HepG2 (cell line): ENCODE data around the gene PRRT1. TPM values are rescaled to one million over a fixed set of nuclear protein-coding genes. Genes with fewer than 3 reads are reported as not detected.
"Not testable (repeated sequence)": the region's sequence is repeated elsewhere in the genome, so short reads cannot be mapped to it uniquely, and the experiment has no call there.

ENCODE experiments used
- ATAC-seq: fragments of 200-7000 bp; cut with Tn5 transposase; 3 replicates; pipeline ENCODE4 v1.9.1; 2020; ENCODE audit warnings: mild to moderate bottlenecking, moderate library complexity
- BruUV-seq: library from RNA; stranded (reverse); fragments of 400-500 nt; replicated peaks from 2 replicates; lab custom pipeline; 2021; lab: Mats Ljungman, UMichigan
- CTCF ChIA-PET: fragments of 300-600 bp; formaldehyde crosslinking; extraction: SDS; loops from one replicate; lab custom pipeline; 2021; ENCODE audit warnings: low total read pairs, inconsistent platforms, low intra/inter-chr PET ratio; lab: Yijun Ruan, JAX
- POLR2A ChIA-PET: fragments of 350-600 bp; sonication (Branson Sonifier 250); formaldehyde crosslinking; loops from one replicate; lab custom pipeline; 2020; ENCODE audit warnings: antibody characterized with exemption, inconsistent platforms; lab: Yijun Ruan, JAX
- DNase-seq: peaks from one replicate; pipeline ENCODE4 v3.0.0-alpha.2; 2015; ENCODE audit warnings: low spot score
- FAIRE-seq: peaks from 3 replicates; lab custom pipeline; 2011; peaks lifted over from hg19 to GRCh38; lab: Jason Lieb, UNC
- H2AFZ ChIP-seq: one replicate; pipeline ENCODE4 v1.6.1; 2011; ENCODE audit warnings: low read length, inconsistent platforms
- H3K27ac ChIP-seq: fragments of 300-600 bp; 3 replicates; pipeline ENCODE4 v1.8.0; 2011; ENCODE audit warnings: mixed run types, mild to moderate bottlenecking, mixed read lengths, low read length, inconsistent platforms; ENCODE audit not compliant: insufficient read depth; ENCODE audit errors: extremely low read length
- H3K27me3 ChIP-seq, 2 experiments: fragments of 200-600 bp in 1 of 2; 2 replicates in 1 of 2; 3 replicates in 1 of 2; pipeline versions ENCODE4 v1.6.0 to v1.8.0; 2011; ENCODE audit warnings: low read length in 2 of 2, mild to moderate bottlenecking in 2 of 2, moderate library complexity in 2 of 2, inconsistent platforms in 1 of 2; ENCODE audit not compliant: insufficient read depth in 2 of 2, control insufficient read depth in 1 of 2
- H3K36me3 ChIP-seq, 2 experiments: fragments of 200-600 bp in 1 of 2; replicated peaks in 1 of 2; 2 replicates in 1 of 2; 3 replicates in 1 of 2; pipeline versions ENCODE4 v1.5.1 to v1.8.0; 2011; ENCODE audit warnings: low read length in 2 of 2, inconsistent platforms in 1 of 2; ENCODE audit not compliant: insufficient read depth in 2 of 2, control insufficient read depth in 1 of 2
- H3K4me1 ChIP-seq: 2 replicates; pipeline ENCODE4 v1.5.1; 2012; ENCODE audit warnings: low read length, inconsistent platforms; ENCODE audit not compliant: insufficient read depth
- H3K4me2 ChIP-seq: 2 replicates; pipeline ENCODE4 v1.6.0; 2011; ENCODE audit warnings: low read depth, low read length, inconsistent platforms
- H3K4me3 ChIP-seq, 3 experiments: fragments of 200-600 bp in 1 of 3; sonication (generic), shearing (Covaris generic) in 1 of 3; replicated peaks in 1 of 3; 2 replicates each; pipeline ENCODE4 v1.5.1; 2011 to 2016; ENCODE audit warnings: low read length in 3 of 3, inconsistent platforms in 2 of 3, low read depth in 2 of 3, mild to moderate bottlenecking in 2 of 3, control low read depth in 1 of 3, mixed read lengths in 1 of 3; ENCODE audit not compliant: insufficient read depth in 1 of 3
- H3K79me2 ChIP-seq: one replicate; pipeline ENCODE4 v1.6.1; 2011; ENCODE audit warnings: low read length, inconsistent platforms; ENCODE audit not compliant: insufficient read depth
- H3K9ac ChIP-seq: 2 replicates; pipeline ENCODE4 v1.6.0; 2011; ENCODE audit warnings: mild to moderate bottlenecking, low read depth, low read length, inconsistent platforms; ENCODE audit not compliant: insufficient read depth
- H3K9me3 ChIP-seq: 2 replicates; pipeline ENCODE4 v1.5.1; 2012; ENCODE audit warnings: mild to moderate bottlenecking, low read length
- H4K20me1 ChIP-seq: 2 replicates; pipeline ENCODE4 v1.6.0; 2011; ENCODE audit warnings: inconsistent platforms, mild to moderate bottlenecking, low read length, moderate library complexity; ENCODE audit not compliant: insufficient read depth
- ADNP ChIP-seq: sonication (generic); formaldehyde crosslinking; IDR thresholded peaks from 2 replicates; pipeline ENCODE4 v1.4.0; 2020; ENCODE audit warnings: missing genetic modification reagents
- AGO2 ChIP-seq: fragments of 200-400 bp; formaldehyde crosslinking; optimal IDR thresholded peaks from 2 replicates; pipeline ENCODE3; 2017; ENCODE audit warnings: mild to moderate bottlenecking, low read depth, low read length, moderate library complexity
- ARNT ChIP-seq: fragments of 450-650 bp; IDR thresholded peaks from 2 replicates; pipeline ENCODE4 v1.6.1; 2017
- HNF4G ChIP-seq, 2 experiments: sonication (generic) in 1 of 2; formaldehyde crosslinking in 1 of 2; IDR thresholded peaks; 2 replicates each; pipeline versions ENCODE4 v1.4.0 to v1.6.1; 2011 to 2020; ENCODE audit warnings: borderline replicate concordance in 2 of 2, low read depth in 2 of 2, mild to moderate bottlenecking in 2 of 2, low read length in 1 of 2, missing genetic modification reagents in 1 of 2, moderate library complexity in 1 of 2
- HOXA3 ChIP-seq: sonication (generic); formaldehyde crosslinking; IDR thresholded peaks from 2 replicates; pipeline ENCODE4 v1.5.0; 2020; ENCODE audit warnings: missing genetic modification reagents
- ZNF354B ChIP-seq: sonication (generic); formaldehyde crosslinking; IDR thresholded peaks from 2 replicates; pipeline ENCODE4 v1.8.0; 2022; ENCODE audit warnings: mild to moderate bottlenecking, missing genetic modification reagents
- WGBS: methylation state at CpG from one replicate; pipeline ENCODE4 v1.1.6; 2017; ENCODE audit warnings: low lambda C conversion rate; 5-methylcytosine and 5-hydroxymethylcytosine counted together
- in situ Hi-C: cut with HindIII; loops from 2 replicates; pipeline ENCODE4 v1.10.0; 2017; ENCODE audit warnings: low pct_unique_long_range_greater_than_20kb; ENCODE audit not compliant: extremely low pct_ligation_motif_present
- intact Hi-C: fragments of 100-400 bp; cut with micrococcal nuclease; formaldehyde crosslinking; loops from one replicate; pipeline ENCODE4 v1.10.0; 2022; ENCODE audit not compliant: unreplicated experiment
- polyA plus RNA-seq, 8 experiments: library from polyadenylated mRNA; depleted of rRNA in 3 of 8; stranded (reverse) in 7 of 8; unstranded in 1 of 8; fragments of >200 nt; fragmentation: Illumina TruSeq in 4 of 8; extraction: Trizol in 4 of 8; gene quantifications; 2 replicates each; pipeline versions ENCODE4 v1.2.1 to v1.2.3, GENCODE V29; 2011 to 2016; ENCODE audit warnings: low read depth in 4 of 8, missing spikeins in 1 of 8, mixed read lengths in 1 of 8; ENCODE audit not compliant: insufficient read depth in 1 of 8
- total RNA-seq, 5 experiments: library from RNA; depleted of rRNA; stranded (reverse); fragments of >200 nt; fragmentation: Illumina TruSeq; extraction: Trizol; gene quantifications; 2 replicates each; pipeline ENCODE4 v1.2.3, GENCODE V29; 2016; ENCODE audit warnings: low read depth in 1 of 5
- TF ChIP-seq, protein P1 (sequence below): sonication (generic); formaldehyde crosslinking; IDR thresholded peaks from 2 replicates; pipeline ENCODE4 v1.9.0; 2021; ENCODE audit warnings: missing genetic modification reagents, borderline replicate concordance
- TF ChIP-seq, protein P2 (sequence below): sonication (generic); formaldehyde crosslinking; IDR thresholded peaks from 2 replicates; pipeline ENCODE4 v1.5.1; 2020; ENCODE audit warnings: mild to moderate bottlenecking, missing genetic modification reagents, moderate library complexity

The PRRT1 gene
- total and polyA plus RNA-seq, 2 of the 13 experiments (the other 11 are each of a cell fraction or from before 2014, with no cell fraction given): 0.64 to 1.4 TPM

DNA sequence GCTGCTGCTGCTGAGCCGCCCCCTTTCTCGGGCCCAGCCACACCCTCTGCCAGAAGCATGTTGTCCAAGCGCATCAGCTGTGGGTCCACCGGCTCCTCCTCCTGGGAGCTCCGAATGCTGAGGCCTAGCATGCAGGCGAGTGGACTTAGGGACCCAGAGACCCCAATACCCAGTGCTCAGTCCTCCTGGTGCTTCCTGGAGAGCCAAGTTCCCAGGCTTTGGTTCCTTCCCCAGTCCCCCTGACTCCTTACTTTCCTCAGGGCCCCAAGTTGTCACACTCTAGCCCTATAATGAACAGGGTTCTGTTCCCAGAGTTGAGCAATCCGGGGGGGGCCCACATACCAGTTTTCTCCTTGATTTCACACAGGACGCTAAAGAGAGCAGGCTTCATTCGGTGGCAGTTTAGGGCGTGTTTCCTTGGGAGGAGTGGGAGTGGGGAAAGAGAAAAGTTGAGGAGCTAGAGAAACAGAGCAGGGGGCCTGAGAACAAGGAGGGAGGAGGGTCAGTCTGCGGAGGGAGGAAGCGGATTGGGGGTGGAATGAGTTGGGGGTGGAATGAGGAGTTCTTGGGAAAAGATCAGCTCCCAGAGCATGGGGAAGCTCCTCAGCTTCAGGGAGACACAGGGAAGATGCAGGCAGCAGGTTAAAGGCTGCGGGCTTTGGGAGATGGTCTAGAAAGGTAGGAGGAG lies 36.8 kb upstream of the PRRT1 start (continued):
- TF ChIP-seq ADNP (no peak), ARNT (no peak), HOXA3 (peak; percentile 28; the same call in 1 of the 2 replicates), HNF4G (IDR thresholded peaks at IDR 0.05; ENCODE audit: borderline replicate concordance, low read depth, low read length) (no peak), HNF4G (CRISPR knock-in tag; IDR thresholded peaks at IDR 0.05; ENCODE audit: borderline replicate concordance, low read depth) (no peak)
- TF ChIP-seq, protein P1, sequence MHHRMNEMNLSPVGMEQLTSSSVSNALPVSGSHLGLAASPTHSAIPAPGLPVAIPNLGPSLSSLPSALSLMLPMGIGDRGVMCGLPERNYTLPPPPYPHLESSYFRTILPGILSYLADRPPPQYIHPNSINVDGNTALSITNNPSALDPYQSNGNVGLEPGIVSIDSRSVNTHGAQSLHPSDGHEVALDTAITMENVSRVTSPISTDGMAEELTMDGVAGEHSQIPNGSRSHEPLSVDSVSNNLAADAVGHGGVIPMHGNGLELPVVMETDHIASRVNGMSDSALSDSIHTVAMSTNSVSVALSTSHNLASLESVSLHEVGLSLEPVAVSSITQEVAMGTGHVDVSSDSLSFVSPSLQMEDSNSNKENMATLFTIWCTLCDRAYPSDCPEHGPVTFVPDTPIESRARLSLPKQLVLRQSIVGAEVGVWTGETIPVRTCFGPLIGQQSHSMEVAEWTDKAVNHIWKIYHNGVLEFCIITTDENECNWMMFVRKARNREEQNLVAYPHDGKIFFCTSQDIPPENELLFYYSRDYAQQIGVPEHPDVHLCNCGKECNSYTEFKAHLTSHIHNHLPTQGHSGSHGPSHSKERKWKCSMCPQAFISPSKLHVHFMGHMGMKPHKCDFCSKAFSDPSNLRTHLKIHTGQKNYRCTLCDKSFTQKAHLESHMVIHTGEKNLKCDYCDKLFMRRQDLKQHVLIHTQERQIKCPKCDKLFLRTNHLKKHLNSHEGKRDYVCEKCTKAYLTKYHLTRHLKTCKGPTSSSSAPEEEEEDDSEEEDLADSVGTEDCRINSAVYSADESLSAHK: no peak

DNA sequence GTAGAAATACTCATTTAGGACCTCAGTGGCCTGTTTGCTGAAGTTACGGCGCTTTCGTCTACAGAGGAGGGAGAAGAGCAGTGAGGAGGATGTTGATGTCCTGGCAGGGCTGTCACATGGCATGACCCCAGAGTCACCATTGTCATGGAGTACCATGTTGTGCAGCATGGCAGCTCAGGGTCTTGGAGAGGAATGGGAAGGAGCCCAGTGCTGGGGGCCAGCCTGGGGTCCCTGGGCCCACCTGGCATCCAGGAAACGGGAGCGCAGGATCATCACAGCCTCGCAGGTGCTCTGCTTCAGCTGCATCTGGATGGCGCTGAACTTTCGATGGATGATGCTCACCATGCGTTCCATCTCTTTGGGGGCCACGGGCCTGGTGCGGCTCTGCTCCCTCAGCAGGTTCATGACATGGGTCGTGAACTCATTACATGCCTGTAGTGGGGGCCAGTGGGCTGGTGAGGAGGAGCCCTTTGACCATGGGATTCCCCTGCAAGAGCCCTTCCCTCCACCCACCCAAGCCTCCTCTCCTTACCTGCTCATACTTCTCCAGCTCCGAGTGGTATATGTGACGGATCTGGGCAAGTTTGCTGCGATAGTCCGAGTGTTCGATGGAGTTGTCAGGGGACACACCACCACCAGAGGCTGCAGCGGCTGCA lies 36.1 kb upstream of the PRRT1 start:
- intact Hi-C loops, DNase-seq: not testable (repeated sequence)
- H3K79me2 ChIP-seq: peaks cover 15% of the 10 kb centered on the region

More for the DNA sequence above, 36.1 kb upstream of the PRRT1 start:
- POLR2A ChIA-PET: interaction anchor here (2.0 to 7.1 kb wide), 3 partner anchors 8 to 60 kb away, joined by 4 to 127 read pairs (median 10); partner anchors contain the start of genes AGPAT1, ATF6B and RNF5
- CTCF ChIA-PET, H2AFZ ChIP-seq, H3K4me3 ChIP-seq, H4K20me1 ChIP-seq, ATAC-seq, BruUV-seq, H3K27ac ChIP-seq, H3K27me3 ChIP-seq, FAIRE-seq, H3K9me3 ChIP-seq, H3K9ac ChIP-seq, in situ Hi-C loops: not testable (repeated sequence)
- TF ChIP-seq, protein P2, sequence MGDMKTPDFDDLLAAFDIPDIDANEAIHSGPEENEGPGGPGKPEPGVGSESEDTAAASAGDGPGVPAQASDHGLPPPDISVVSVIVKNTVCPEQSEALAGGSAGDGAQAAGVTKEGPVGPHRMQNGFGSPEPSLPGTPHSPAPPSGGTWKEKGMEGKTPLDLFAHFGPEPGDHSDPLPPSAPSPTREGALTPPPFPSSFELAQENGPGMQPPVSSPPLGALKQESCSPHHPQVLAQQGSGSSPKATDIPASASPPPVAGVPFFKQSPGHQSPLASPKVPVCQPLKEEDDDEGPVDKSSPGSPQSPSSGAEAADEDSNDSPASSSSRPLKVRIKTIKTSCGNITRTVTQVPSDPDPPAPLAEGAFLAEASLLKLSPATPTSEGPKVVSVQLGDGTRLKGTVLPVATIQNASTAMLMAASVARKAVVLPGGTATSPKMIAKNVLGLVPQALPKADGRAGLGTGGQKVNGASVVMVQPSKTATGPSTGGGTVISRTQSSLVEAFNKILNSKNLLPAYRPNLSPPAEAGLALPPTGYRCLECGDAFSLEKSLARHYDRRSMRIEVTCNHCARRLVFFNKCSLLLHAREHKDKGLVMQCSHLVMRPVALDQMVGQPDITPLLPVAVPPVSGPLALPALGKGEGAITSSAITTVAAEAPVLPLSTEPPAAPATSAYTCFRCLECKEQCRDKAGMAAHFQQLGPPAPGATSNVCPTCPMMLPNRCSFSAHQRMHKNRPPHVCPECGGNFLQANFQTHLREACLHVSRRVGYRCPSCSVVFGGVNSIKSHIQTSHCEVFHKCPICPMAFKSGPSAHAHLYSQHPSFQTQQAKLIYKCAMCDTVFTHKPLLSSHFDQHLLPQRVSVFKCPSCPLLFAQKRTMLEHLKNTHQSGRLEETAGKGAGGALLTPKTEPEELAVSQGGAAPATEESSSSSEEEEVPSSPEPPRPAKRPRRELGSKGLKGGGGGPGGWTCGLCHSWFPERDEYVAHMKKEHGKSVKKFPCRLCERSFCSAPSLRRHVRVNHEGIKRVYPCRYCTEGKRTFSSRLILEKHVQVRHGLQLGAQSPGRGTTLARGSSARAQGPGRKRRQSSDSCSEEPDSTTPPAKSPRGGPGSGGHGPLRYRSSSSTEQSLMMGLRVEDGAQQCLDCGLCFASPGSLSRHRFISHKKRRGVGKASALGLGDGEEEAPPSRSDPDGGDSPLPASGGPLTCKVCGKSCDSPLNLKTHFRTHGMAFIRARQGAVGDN (CRISPR knock-in tag): 0 out of 2 replicates have a peak, but pooled peaks have one; percentile 9
- TF ChIP-seq AGO2 (peak; percentile 36), ZNF354B (CRISPR knock-in tag) (0 out of 2 replicates have a peak, but pooled peaks have one; percentile 34)
- Histone ChIP-seq H3K4me2 (peak overlapping the region; percentile 90), H3K36me3 (peaks cover 9 to 26% of the 10 kb centered on the region in 2 experiments), H3K4me1 (peaks cover 34% of the 10 kb centered on the region)
- WGBS: 99% methylated on average over 18 of the region's 18 CpGs
